Hepatocyte (in vitro differentiated cells): Measurements from ENCODE around the gene ANKS4B.
"Not testable (repeated sequence)": the region's sequence is repeated elsewhere in the genome, so short reads cannot be mapped to it uniquely, and the experiment has no call there.

Experiments
- EZH2 ChIP-seq: fragments of 200-600 bp; sonication (generic); IDR thresholded peaks from 2 replicates; pipeline ENCODE4 v1.6.1; 2016; ENCODE audit warnings: antibody characterized with exemption, mild to moderate bottlenecking, borderline replicate concordance
- EZH2phosphoT487 ChIP-seq: fragments of 200-600 bp; sonication (generic); IDR thresholded peaks from one replicate; pipeline ENCODE4 v1.6.1; 2018; ENCODE audit warnings: antibody characterized with exemption, mild to moderate bottlenecking, low read depth, moderate library complexity; ENCODE audit not compliant: unreplicated experiment, severe bottlenecking
- TF ChIP-seq, protein P1 (sequence below): fragments of 200-600 bp; sonication (generic); IDR thresholded peaks from 2 replicates; pipeline ENCODE4 v1.5.1; 2016; ENCODE audit warnings: antibody characterized with exemption, mild to moderate bottlenecking; ENCODE audit not compliant: poor library complexity

DNA sequence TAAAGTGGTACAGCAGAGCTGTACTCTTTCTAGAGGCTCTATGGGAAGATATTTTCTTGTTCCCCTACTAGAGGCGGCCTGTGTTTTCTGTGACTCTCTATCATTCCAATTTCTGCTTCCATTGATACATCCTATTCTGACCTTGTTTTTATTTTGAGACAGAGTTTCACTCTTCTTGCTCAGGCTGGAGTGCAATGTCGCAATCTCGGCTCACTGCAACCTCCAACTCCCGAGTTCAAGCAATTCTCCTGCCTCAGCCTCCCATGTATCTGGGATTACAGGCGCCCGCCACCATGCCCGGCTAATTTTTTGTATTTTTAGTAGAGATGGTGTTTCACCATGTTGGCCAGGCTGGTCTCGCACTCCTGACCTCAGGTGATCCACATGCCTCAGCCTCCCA lies 38.2 kb upstream of the ANKS4B start:
- TF ChIP-seq, protein P1, sequence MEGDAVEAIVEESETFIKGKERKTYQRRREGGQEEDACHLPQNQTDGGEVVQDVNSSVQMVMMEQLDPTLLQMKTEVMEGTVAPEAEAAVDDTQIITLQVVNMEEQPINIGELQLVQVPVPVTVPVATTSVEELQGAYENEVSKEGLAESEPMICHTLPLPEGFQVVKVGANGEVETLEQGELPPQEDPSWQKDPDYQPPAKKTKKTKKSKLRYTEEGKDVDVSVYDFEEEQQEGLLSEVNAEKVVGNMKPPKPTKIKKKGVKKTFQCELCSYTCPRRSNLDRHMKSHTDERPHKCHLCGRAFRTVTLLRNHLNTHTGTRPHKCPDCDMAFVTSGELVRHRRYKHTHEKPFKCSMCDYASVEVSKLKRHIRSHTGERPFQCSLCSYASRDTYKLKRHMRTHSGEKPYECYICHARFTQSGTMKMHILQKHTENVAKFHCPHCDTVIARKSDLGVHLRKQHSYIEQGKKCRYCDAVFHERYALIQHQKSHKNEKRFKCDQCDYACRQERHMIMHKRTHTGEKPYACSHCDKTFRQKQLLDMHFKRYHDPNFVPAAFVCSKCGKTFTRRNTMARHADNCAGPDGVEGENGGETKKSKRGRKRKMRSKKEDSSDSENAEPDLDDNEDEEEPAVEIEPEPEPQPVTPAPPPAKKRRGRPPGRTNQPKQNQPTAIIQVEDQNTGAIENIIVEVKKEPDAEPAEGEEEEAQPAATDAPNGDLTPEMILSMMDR = not testable (repeated sequence)
- TF ChIP-seq EZH2, EZH2phosphoT487: not testable (repeated sequence)
